Measurements from ENCODE around the gene RPGRIP1L. TPM values are rescaled to one million over a fixed set of nuclear protein-coding genes. Genes with fewer than 3 reads are reported as not detected.

Gene RPGRIP1L
- total and polyA plus RNA-seq, 2 of the 8 experiments (the other 6 are each of a cell fraction or from before 2014, with no cell fraction given) = 4.0 to 13.7 TPM

GRCh38 chr16:53654946-53655345 lies 48.7 kb downstream of the RPGRIP1L start:
- ChIA-PET CTCF (ENCODE audit: partially characterized antibody) (interaction anchor here (2.0 kb wide), 1 partner anchor 89 kb away, joined by 4 read pairs; no protein-coding TSS in a partner anchor), POLR2A (ENCODE audit: partially characterized antibody) (no interaction called here)
- Histone ChIP-seq H2BK15ac (ENCODE audit: low read length) (no peak overlapping the region), H2BK120ac (replicated peaks; ENCODE audit: low read depth, low read length) (no peak overlapping the region), H3K23ac (ENCODE audit: insufficient read length) (no peak overlapping the region), H4K5ac (ENCODE audit: insufficient read length, low read depth, low read length) (no peak overlapping the region), H2BK5ac (ENCODE audit: low read depth, low read length) (no peak overlapping the region), H3K23me2 (ENCODE audit: low read depth, low read length) (no peaks in the 10 kb centered on the region), H3K56ac (replicated peaks; ENCODE audit: insufficient read length, low read depth, low read length) (no peak overlapping the region), H4K20me1 (replicated peaks in 1 of 2; ENCODE audit: control insufficient read depth in 1 of 2, insufficient read depth in 2 of 2, low read length in 2 of 2) (no peaks in the 10 kb centered on the region), H2BK20ac (ENCODE audit: low read length) (no peak overlapping the region), H4K8ac (ENCODE audit: extremely low read depth, insufficient read depth, low read length) (no peak overlapping the region), H3K4me3 (ENCODE audit: extremely low read depth in 1 of 4, insufficient read depth in 2 of 4, low read depth in 3 of 4, low read length in 4 of 4) (no peak overlapping the region), H2BK12ac (ENCODE audit: low read depth, low read length) (no peak overlapping the region), H3K9me3 (ENCODE audit: insufficient read depth in 2 of 2, low read depth in 1 of 2, low read length in 1 of 2) (no peaks in the 10 kb centered on the region), H3K27ac (ENCODE audit: low read depth, low read length) (no peak overlapping the region), H2AFZ (ENCODE audit: low read length) (no peak overlapping the region), H3K27me3 (replicated peaks in 1 of 4; ENCODE audit: control insufficient read depth in 3 of 4, extremely low read depth in 1 of 4, insufficient read depth in 3 of 4, low read length in 3 of 4) (no peaks in the 10 kb centered on the region), H3K18ac (ENCODE audit: extremely low read depth, low read length) (no peak overlapping the region), H3K36me3 (ENCODE audit: control insufficient read depth in 2 of 4, insufficient read depth in 4 of 4, low read length in 3 of 4) (no peaks in the 10 kb centered on the region; a peak in 1 of 8 replicates), H3K4ac (replicated peaks; ENCODE audit: insufficient read length, low read depth, low read length) (no peak overlapping the region), H3K9ac (replicated peaks in 1 of 4; ENCODE audit: extremely low read depth in 1 of 4, low read depth in 3 of 4, low read length in 3 of 4) (no peak overlapping the region), H3K4me2 (ENCODE audit: insufficient read depth in 1 of 2, low read depth in 2 of 2, low read length in 2 of 2) (no peak overlapping the region), H3K79me1 (ENCODE audit: low read depth, low read length) (no peaks in the 10 kb centered on the region), H3K4me1 (replicated peaks in 1 of 4; ENCODE audit: control insufficient read depth in 3 of 4, insufficient read depth in 4 of 4, low read length in 3 of 4) (no peaks in the 10 kb centered on the region), H4K91ac (replicated peaks; ENCODE audit: insufficient read length, low read length) (no peak overlapping the region), H3K79me2 (ENCODE audit: control insufficient read depth in 1 of 2, insufficient read depth in 2 of 2, low read length in 2 of 2) (no peaks in the 10 kb centered on the region), H2AK5ac (ENCODE audit: low read depth, low read length) (no peak overlapping the region), H3K14ac (ENCODE audit: insufficient read length) (no peak overlapping the region)
- WGBS, 2 experiments (ENCODE audit: extremely low coverage in 1 of 2, insufficient coverage in 1 of 2, insufficient read length in 1 of 2, insufficient replicate concordance in 2 of 2, low coverage in 1 of 2, low lambda C conversion rate in 2 of 2, missing lambda C conversion rate in 1 of 2) = 93% methylated on average over 2 of the region's 2 CpGs; no CpG with 5 or more reads in 1 of the 2 experiments
- FAIRE-seq = no peak
- DNase-seq (ENCODE audit: low read depth in 1 of 2, low spot score in 2 of 2) = no peak
- TF ChIP-seq E2F6 (IDR thresholded peaks at IDR 0.05) (no peak), CHD2 (IDR thresholded peaks at IDR 0.05; ENCODE audit: low read length) (no peak), EP300 (IDR thresholded peaks at IDR 0.05; ENCODE audit: borderline replicate concordance in 1 of 2, low read depth in 2 of 2, low read length in 2 of 2) (no peak), EGR1 (IDR thresholded peaks at IDR 0.05; ENCODE audit: borderline replicate concordance, low read depth, low read length) (no peak), CBX5 (IDR thresholded peaks at IDR 0.05; ENCODE audit: low read depth, low read length) (no peak), BCL11A (IDR thresholded peaks at IDR 0.05; ENCODE audit: low read depth in 2 of 2, low read length in 2 of 2) (no peak), POLR2A (IDR thresholded peaks at IDR 0.05; ENCODE audit: control extremely low read depth in 1 of 2, low read depth in 2 of 2, low read length in 2 of 2) (no peak), FOSL1 (IDR thresholded peaks at IDR 0.05; ENCODE audit: insufficient read depth, low read depth, low read length) (no peak), KDM5A (IDR thresholded peaks at IDR 0.05; ENCODE audit: low read length) (no peak)

All from H1 (cell line).